ENCODE results near the gene MRTFA.

- TF ChIP-seq CTCF (IDR thresholded peaks at IDR 0.05): no peak
- TF ChIP-seq ZFX (IDR thresholded peaks at IDR 0.05; ENCODE audit: borderline replicate concordance): no peak
Measured at GRCh38 chr22:40387746-40388145, 248.8 kb downstream of the MRTFA start.

All from 22Rv1 (cell line).